Measurements from ENCODE around the gene TH.

TH gene

DNA sequence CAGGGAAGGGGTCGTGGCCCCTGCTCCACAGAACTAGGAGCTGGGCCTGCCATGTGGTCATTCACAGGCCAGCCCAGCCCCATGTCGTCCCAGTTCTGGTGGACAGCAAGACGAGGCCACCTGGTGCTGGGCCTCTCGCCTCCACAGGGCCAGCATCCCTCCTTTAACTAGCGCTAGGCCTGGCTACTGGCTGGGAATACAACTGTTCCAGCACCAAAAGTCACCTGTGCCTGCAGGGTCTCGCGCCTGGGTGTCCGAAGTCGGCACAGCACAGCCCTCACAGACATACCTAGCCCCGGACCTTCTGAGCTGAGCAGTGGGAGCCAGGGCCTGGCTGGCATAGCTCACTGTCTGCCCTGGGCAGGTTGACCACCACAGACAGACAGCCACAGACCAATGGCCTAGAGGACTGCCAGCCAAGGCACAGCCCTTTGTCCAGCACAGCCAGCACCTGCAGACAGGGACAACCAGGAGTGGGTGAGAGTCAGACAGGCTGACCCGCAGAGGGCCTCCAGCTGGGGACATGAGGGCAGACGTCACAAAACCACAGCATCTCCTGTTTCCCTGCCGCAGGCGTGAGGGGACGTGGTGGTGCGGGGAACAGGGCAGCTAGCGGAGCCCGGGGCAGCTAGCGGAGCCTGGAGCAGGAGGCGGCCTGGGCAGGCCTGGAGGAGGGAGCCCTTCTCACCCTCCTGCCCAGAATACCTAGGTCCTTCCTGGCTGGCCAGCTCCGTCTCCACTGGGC is 27.2 kb upstream of the TH start:
- ChIA-PET CTCF (interaction anchor here (0.9 to 3.4 kb wide), 19 partner anchors 8 to 333 kb away, joined by 3 to 50 read pairs (median 4); partner anchors contain the start of genes C11orf21, TSPAN32 and TSSC4), POLR2A (no interaction called here)
- no peak overlapping the region for H3K27ac ChIP-seq (ENCODE audit: insufficient read depth in 1 of 2, low read depth in 1 of 2, low read length in 2 of 2, poor library complexity in 1 of 2, severe bottlenecking in 2 of 2)
- H3K4me1 ChIP-seq (ENCODE audit: control extremely low read depth in 1 of 4, control insufficient read depth in 4 of 4, insufficient read depth in 4 of 4, low read length in 3 of 4) = peaks cover 0 to 24% (median 17%) of the 10 kb centered on the region in 4 experiments
- H3K27me3 ChIP-seq (replicated peaks in 2 of 5; ENCODE audit: control insufficient read depth in 4 of 5, insufficient read depth in 5 of 5, low read length in 4 of 5) = peaks cover 0 to 2% (median 0%) of the 10 kb centered on the region in 5 experiments
- DNase-seq = peak; percentile 48 to 70 (median 63)
- H3K9me3 ChIP-seq (ENCODE audit: control extremely low read depth in 1 of 5, control insufficient read depth in 4 of 5, insufficient read depth in 2 of 5, low read depth in 1 of 5, low read length in 4 of 5) = peaks cover 0 to 9% (median 0%) of the 10 kb centered on the region in 5 experiments
- no peak overlapping the region for H3K4me3 ChIP-seq (ENCODE audit: control insufficient read depth in 1 of 7, extremely low read depth in 1 of 7, insufficient read depth in 4 of 7, low read depth in 2 of 7, low read length in 6 of 7)
- H3K36me3 ChIP-seq (ENCODE audit: control insufficient read depth in 4 of 4, insufficient read depth in 4 of 4, low read length in 3 of 4) = no peaks in the 10 kb centered on the region
- 54% methylated on average over 16 of the region's 21 CpGs for WGBS (ENCODE audit: insufficient coverage)

DNA sequence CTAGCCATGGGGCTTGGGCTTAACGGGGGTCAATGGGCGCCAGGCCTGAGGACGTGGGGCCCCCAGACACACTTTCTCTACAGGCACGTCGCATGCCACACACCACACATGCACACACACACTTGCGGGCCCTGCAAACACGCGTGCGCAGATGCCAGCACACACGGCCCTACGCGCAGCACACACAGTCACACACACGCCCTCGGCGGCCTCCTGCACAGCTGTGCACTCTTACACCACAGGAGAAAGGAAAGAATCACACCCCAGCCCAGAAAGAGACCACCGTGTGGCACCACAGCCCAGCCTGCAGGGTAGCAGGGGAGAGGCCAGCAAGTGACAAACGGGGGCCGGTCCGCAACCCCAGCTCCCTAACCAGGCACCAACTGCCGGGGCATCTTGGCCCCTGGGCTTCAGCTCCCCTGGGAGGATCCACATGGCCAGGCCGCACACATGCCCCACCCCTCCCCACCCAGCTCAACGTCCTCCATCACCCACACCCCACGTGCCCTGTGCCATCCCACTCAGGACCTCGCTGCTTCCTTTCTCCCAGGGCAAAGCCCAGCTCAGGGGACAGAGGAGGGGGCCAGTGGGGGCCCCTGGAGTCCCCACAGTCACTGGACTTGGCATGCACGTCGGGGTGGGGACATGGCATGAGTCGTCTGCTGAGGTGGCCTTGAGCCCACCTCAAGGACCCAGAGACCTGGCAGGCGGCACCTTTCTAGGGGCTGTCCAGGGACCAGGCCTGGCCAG is 26.3 kb upstream of the TH start:
- DNase-seq = peak in 2 of 3 donors; percentile 48 to 58
- Histone ChIP-seq H3K36me3 (ENCODE audit: control insufficient read depth in 4 of 4, insufficient read depth in 4 of 4, low read length in 3 of 4) (no peaks in the 10 kb centered on the region), H3K4me1 (ENCODE audit: control extremely low read depth in 1 of 4, control insufficient read depth in 4 of 4, insufficient read depth in 4 of 4, low read length in 3 of 4) (peaks cover 0 to 24% (median 17%) of the 10 kb centered on the region in 4 experiments), H3K4me3 (ENCODE audit: control insufficient read depth in 1 of 7, extremely low read depth in 1 of 7, insufficient read depth in 4 of 7, low read depth in 2 of 7, low read length in 6 of 7) (no peak overlapping the region), H3K27ac (ENCODE audit: insufficient read depth in 1 of 2, low read depth in 1 of 2, low read length in 2 of 2, poor library complexity in 1 of 2, severe bottlenecking in 2 of 2) (no peak overlapping the region), H3K9me3 (ENCODE audit: control extremely low read depth in 1 of 5, control insufficient read depth in 4 of 5, insufficient read depth in 2 of 5, low read depth in 1 of 5, low read length in 4 of 5) (peaks cover 0 to 9% (median 0%) of the 10 kb centered on the region in 5 experiments), H3K27me3 (replicated peaks in 2 of 5; ENCODE audit: control insufficient read depth in 4 of 5, insufficient read depth in 5 of 5, low read length in 4 of 5) (peaks cover 0 to 2% (median 0%) of the 10 kb centered on the region in 5 experiments)
- CTCF ChIA-PET = interaction anchor here (0.6 to 3.4 kb wide), 20 partner anchors 9 to 333 kb away, joined by 3 to 50 read pairs (median 4); partner anchors contain the start of genes C11orf21 and TSPAN32
- 93% methylated on average over 11 of the region's 28 CpGs for WGBS (ENCODE audit: insufficient coverage)
- POLR2A ChIA-PET = no interaction called here

GRCh38 chr11:2196970-2197770 is 25.6 kb upstream of the TH start:
- H3K9me3 ChIP-seq (ENCODE audit: control extremely low read depth in 1 of 5, control insufficient read depth in 4 of 5, insufficient read depth in 2 of 5, low read depth in 1 of 5, low read length in 4 of 5) = peaks cover 0 to 9% (median 0%) of the 10 kb centered on the region in 5 experiments
- CTCF ChIA-PET = interaction anchor here (0.6 to 3.4 kb wide), 18 partner anchors 10 to 334 kb away, joined by 3 to 50 read pairs (median 4); partner anchors contain the start of genes C11orf21 and TSPAN32
- peaks cover 0 to 2% (median 0%) of the 10 kb centered on the region in 5 experiments for H3K27me3 ChIP-seq (replicated peaks in 2 of 5; ENCODE audit: control insufficient read depth in 4 of 5, insufficient read depth in 5 of 5, low read length in 4 of 5)
- no peak overlapping the region for H3K4me3 ChIP-seq (ENCODE audit: control insufficient read depth in 1 of 7, extremely low read depth in 1 of 7, insufficient read depth in 4 of 7, low read depth in 2 of 7, low read length in 6 of 7)
- no peak overlapping the region for H3K27ac ChIP-seq (ENCODE audit: insufficient read depth in 1 of 2, low read depth in 1 of 2, low read length in 2 of 2, poor library complexity in 1 of 2, severe bottlenecking in 2 of 2)
- H3K4me1 ChIP-seq (ENCODE audit: control extremely low read depth in 1 of 4, control insufficient read depth in 4 of 4, insufficient read depth in 4 of 4, low read length in 3 of 4) = peaks cover 0 to 27% (median 14%) of the 10 kb centered on the region in 4 experiments
- peak; percentile 62 to 76 (median 73) for DNase-seq
- 39% methylated on average over 19 of the region's 23 CpGs for WGBS (ENCODE audit: insufficient coverage)
- POLR2A ChIA-PET = no interaction called here
- H3K36me3 ChIP-seq (ENCODE audit: control insufficient read depth in 4 of 4, insufficient read depth in 4 of 4, low read length in 3 of 4) = no peaks in the 10 kb centered on the region

- POLR2A ChIA-PET = no interaction called here
- peaks cover 0 to 3% (median 0%) of the 10 kb centered on the region in 5 experiments for H3K9me3 ChIP-seq (ENCODE audit: control extremely low read depth in 1 of 5, control insufficient read depth in 4 of 5, insufficient read depth in 2 of 5, low read depth in 1 of 5, low read length in 4 of 5)
- DNase-seq = no peak
- H3K27ac ChIP-seq (ENCODE audit: insufficient read depth in 1 of 2, low read depth in 1 of 2, low read length in 2 of 2, poor library complexity in 1 of 2, severe bottlenecking in 2 of 2) = no peak overlapping the region
- WGBS (ENCODE audit: insufficient coverage) = 84% methylated on average over 5 of the region's 7 CpGs
- CTCF ChIA-PET = interaction anchor here (0.7 to 4.8 kb wide), 6 partner anchors 10 to 225 kb away, joined by 3 to 42 read pairs (median 10); no protein-coding TSS in a partner anchor
- peaks cover 5 to 39% (median 27%) of the 10 kb centered on the region in 4 experiments for H3K4me1 ChIP-seq (ENCODE audit: control extremely low read depth in 1 of 4, control insufficient read depth in 4 of 4, insufficient read depth in 4 of 4, low read length in 3 of 4)
- no peaks in the 10 kb centered on the region for H3K27me3 ChIP-seq (replicated peaks in 2 of 5; ENCODE audit: control insufficient read depth in 4 of 5, insufficient read depth in 5 of 5, low read length in 4 of 5)
- no peak overlapping the region for H3K4me3 ChIP-seq (ENCODE audit: control insufficient read depth in 1 of 7, extremely low read depth in 1 of 7, insufficient read depth in 4 of 7, low read depth in 2 of 7, low read length in 6 of 7)
- H3K36me3 ChIP-seq (ENCODE audit: control insufficient read depth in 4 of 4, insufficient read depth in 4 of 4, low read length in 3 of 4) = no peaks in the 10 kb centered on the region
Measured at GRCh38 chr11:2195756-2196088, 24.1 kb upstream of the TH start.

- no peaks in the 10 kb centered on the region for H3K27me3 ChIP-seq (replicated peaks in 2 of 5; ENCODE audit: control insufficient read depth in 4 of 5, insufficient read depth in 5 of 5, low read length in 4 of 5)
- no peaks in the 10 kb centered on the region for H3K9me3 ChIP-seq (ENCODE audit: control extremely low read depth in 1 of 5, control insufficient read depth in 4 of 5, insufficient read depth in 2 of 5, low read depth in 1 of 5, low read length in 4 of 5)
- ChIA-PET CTCF (interaction anchor here (0.6 to 4.8 kb wide), 15 partner anchors 9 to 226 kb away, joined by 3 to 42 read pairs (median 4); partner anchors contain the start of genes C11orf21 and TSPAN32), POLR2A (no interaction called here)
- no peaks in the 10 kb centered on the region for H3K36me3 ChIP-seq (ENCODE audit: control insufficient read depth in 4 of 4, insufficient read depth in 4 of 4, low read length in 3 of 4)
- peaks cover 5 to 45% (median 31%) of the 10 kb centered on the region in 4 experiments for H3K4me1 ChIP-seq (ENCODE audit: control extremely low read depth in 1 of 4, control insufficient read depth in 4 of 4, insufficient read depth in 4 of 4, low read length in 3 of 4)
- no peak overlapping the region for H3K4me3 ChIP-seq (ENCODE audit: control insufficient read depth in 1 of 7, extremely low read depth in 1 of 7, insufficient read depth in 4 of 7, low read depth in 2 of 7, low read length in 6 of 7)
- WGBS (ENCODE audit: insufficient coverage) = 49% methylated on average over 21 of the region's 24 CpGs
- no peak overlapping the region for H3K27ac ChIP-seq (ENCODE audit: insufficient read depth in 1 of 2, low read depth in 1 of 2, low read length in 2 of 2, poor library complexity in 1 of 2, severe bottlenecking in 2 of 2)
- peak in 2 of 3 donors; percentile 59 for DNase-seq
Measured at GRCh38 chr11:2194877-2195755, 23.5 kb upstream of the TH start.

Data from common myeloid progenitor, CD34-positive (primary cell).